Gastrocnemius medialis (tissue), 4 donors: Measurements from ENCODE around the gene SERINC5.

Experiments
- POLR2A ChIP-seq, 2 donors: fragments of 450-650 bp; IDR thresholded peaks; one replicate each; pipeline ENCODE4 v1.6.1; 2017; ENCODE audit warnings: antibody characterized with exemption in 2 of 2, mild to moderate bottlenecking in 2 of 2, moderate library complexity in 2 of 2
- TF ChIP-seq, protein P1 (sequence below), 5 experiments: fragments of 450-650 bp in 3 of 5; fragments of 200-600 bp in 2 of 5; sonication (generic) in 2 of 5; IDR thresholded peaks in 4 of 5; conservative IDR thresholded peaks in 1 of 5; 1 replicate in 4 of 5; 2 replicates in 1 of 5; pipeline ENCODE4 v1.5.1; 2016 to 2019; ENCODE audit warnings: antibody characterized with exemption in 5 of 5, mild to moderate bottlenecking in 3 of 5, moderate library complexity in 3 of 5

DNA sequence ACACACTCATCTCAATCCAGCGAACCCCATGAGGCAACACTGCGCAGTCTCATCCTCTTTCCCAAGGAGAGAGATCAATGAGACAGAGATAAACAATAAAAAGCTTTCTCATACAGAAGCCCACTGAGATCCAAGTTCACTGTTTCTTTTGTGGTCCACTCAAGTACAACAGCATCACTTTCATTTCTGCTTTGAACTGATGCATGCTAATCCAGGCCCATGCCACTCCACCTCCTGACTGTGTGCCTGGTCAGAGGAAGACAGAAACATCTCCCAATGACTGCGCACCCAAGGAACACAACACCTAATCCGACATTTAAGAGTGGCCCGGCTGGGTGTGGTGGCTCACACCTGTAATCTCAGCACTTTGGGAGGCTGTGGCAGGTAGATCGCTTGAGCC lies 104.0 kb downstream of the SERINC5 start:
- TF ChIP-seq, protein P1, sequence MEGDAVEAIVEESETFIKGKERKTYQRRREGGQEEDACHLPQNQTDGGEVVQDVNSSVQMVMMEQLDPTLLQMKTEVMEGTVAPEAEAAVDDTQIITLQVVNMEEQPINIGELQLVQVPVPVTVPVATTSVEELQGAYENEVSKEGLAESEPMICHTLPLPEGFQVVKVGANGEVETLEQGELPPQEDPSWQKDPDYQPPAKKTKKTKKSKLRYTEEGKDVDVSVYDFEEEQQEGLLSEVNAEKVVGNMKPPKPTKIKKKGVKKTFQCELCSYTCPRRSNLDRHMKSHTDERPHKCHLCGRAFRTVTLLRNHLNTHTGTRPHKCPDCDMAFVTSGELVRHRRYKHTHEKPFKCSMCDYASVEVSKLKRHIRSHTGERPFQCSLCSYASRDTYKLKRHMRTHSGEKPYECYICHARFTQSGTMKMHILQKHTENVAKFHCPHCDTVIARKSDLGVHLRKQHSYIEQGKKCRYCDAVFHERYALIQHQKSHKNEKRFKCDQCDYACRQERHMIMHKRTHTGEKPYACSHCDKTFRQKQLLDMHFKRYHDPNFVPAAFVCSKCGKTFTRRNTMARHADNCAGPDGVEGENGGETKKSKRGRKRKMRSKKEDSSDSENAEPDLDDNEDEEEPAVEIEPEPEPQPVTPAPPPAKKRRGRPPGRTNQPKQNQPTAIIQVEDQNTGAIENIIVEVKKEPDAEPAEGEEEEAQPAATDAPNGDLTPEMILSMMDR (IDR thresholded peaks at IDR 0.05 in 4 of 5, conservative IDR thresholded peaks at IDR 0.05 in 1 of 5): no peak
- TF ChIP-seq POLR2A (IDR thresholded peaks at IDR 0.05): no peak
